Left renal cortex interstitium (tissue), 4 donors: Measurements from ENCODE around the gene RYR3. TPM values are rescaled to one million over a fixed set of nuclear protein-coding genes. Genes with fewer than 3 reads are reported as not detected.

Source experiments
- DNase-seq, 4 donors: peaks; one replicate each; pipeline ENCODE4 v3.0.0-alpha.2; 2013; ENCODE audit warnings: low read depth in 4 of 4, low spot score in 2 of 4, missing footprints in 1 of 4
- polyA plus RNA-seq, 4 donors: library from polyadenylated mRNA; unstranded; fragments of 120-200 nt; gene quantifications; one replicate each; pipeline ENCODE4 v1.2.1, GENCODE V29; 2013; ENCODE audit not compliant: insufficient read length in 4 of 4

The RYR3 gene
- polyA plus RNA-seq, 4 donors: 2.5 to 16.7 (median 10.1) TPM

DNA sequence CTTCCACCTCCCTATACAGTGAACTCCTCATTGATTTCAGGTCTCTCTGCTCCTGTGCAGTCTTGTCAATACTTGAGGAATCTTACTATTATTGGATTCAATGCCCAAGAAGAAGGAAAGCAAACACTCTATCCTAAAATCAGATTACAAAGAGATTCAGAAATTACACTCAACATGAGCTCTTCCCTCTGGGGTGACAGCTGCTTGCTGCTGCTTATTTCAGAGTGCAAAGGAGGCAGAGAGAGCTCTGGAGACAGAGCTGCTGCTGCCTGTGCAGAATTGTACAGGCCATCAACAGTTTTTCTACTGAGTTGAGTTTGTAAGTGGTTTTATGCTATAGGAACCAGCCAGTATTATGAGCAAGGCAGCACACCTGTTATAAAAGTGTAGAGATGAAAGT, 7.1 kb downstream of the RYR3 start:
- no peak for DNase-seq

DNA sequence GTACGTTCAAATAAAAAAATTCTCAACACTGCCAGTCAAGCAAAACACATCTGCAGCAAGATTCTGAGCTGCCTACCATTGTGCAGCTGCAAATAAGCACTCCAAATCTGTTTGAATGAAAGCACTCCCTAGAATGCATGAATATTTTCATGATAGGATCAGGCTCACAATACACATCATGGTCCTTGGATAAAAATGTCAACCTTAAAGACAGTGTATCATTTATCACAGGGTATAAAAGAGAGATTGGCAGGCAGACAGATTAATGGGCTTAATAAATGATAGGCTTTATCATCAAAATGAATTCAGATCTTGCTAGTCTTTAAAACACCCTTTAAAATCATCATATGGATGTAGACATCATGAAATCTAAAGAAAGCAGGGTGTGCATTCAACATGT, 9.2 kb downstream of the RYR3 start:
- DNase-seq: no peak

DNA sequence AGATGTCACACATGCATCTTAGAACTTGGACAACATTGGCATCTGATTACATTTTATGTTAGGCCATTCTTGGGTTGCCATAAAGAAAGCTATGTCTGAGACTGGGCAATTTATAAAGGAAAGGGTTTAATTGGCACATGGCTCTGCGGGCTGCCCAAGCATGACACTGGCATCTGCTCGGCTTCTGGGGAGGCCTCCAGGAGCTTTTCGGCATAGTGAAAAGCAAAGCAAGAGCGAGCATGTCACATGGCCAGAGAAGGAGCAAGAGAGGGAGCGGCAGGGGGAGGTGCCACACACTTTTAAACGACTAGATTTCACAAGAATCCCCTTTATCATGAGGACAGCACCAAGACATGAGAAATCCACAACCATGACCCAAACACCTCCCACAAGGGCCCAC, 11.3 kb downstream of the RYR3 start:
- DNase-seq: no peak

DNA sequence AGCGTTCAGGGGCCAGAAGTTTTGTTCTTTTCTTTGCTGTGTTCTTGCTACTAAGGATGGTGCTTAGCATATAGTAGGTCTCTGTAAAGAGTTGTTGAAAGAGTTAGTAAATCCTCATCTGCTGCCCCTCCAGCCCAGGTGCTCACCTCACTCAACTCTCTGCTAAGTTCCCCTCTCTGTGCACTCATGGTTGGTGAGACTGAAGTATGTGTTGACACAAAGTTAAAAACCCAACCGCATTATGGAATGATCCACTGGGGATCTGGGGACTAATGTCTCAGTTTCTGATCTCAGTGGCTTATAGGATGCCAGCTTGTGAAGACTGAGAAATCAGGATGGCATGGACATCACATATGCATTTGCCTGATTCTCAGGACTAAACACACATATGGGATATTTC, 13.8 kb downstream of the RYR3 start:
- no peak for DNase-seq

DNA sequence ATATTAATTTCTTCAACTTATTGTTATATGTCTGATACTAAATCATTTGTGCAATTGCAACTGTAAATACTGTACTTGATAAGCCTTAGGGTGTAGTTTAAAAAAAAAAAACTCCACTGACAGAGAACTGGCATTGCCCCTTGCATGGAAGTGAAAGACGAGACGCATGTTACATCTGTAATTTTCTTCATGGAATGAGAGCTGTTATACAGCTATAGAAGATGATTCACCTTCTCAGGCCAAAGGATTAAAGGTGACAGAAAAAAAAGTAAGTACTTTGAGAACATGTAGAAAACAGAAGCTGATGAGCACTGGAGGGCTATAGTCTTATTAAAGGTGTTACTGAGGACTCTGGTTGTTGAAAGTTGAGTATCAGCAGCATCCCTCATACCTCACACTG, 16.1 kb downstream of the RYR3 start:
- no peak for DNase-seq

DNA sequence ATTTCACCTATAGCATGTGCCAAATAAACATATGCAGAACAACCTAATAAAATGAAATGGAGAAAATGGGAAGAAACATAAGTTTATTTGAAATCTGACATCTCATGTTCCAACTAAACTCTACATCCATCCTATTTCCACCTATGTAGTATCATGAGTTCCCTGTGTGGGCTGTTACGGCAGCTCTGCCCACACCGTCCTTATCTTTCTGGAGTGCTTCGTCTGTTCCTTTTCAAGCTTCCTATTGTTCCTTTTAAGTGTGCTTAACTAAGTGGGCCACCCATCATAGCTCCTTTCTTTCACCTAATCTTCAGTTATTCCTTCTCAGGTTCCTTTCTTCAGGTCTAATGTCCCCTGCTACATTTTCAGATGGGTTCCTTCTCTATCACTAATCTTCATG, 17.3 kb downstream of the RYR3 start:
- no peak for DNase-seq

DNA sequence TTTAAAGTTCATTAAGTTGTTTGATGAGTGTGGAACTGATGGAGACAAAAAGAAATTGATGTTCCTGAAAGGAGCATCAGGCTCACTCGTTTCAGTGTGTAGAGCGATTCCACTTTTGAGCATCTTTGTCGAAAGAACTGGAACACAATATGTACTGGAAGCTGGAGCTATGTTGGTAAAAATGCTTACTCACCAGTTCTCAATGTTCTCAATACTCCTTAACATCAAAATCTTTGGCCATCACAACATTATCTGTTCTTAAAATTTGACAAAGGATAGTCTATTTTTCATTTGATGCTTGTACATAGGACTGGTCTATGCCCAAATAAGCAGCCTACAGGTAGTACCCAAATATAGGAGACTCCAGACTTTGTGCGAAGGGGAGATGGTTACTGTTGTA, 18.7 kb downstream of the RYR3 start:
- no peak for DNase-seq

DNA sequence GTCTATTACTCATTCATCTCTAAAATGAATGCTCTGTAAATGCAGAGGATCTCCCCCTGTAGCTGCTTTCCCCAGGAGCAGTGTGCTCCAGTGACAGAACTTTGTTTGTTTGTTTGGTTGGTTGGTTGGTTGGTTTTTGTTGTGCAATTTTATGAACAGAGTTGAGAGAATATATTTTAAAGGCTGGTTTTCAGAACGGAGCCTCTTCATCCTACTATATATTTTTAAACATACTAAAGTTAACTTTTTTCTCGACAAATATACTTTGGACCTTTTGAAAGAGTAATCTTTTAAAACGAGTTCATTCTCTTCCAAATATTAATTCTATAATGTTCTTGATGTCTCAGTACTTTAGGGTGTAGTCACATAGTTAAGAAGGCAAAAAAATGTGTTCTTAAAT, 20.2 kb downstream of the RYR3 start:
- no peak for DNase-seq

DNA sequence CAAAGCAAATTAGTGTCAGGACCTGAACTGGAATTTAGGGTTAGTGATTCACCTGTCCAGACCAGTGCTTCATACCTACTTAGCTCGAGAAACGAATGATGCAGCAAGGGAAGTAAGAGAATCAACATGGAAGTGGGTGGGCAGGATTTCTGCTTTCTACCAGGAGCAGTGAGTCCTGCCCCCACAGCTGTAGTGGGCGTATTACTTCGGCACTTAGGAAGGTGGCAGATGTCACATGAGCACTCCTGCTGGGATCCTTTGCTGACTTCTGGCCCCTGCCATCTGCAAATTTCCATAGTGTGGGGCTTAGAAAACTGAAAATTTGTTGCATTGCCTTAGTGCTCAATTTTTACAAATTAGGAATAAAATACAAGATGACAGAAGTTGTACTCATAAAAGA, 31.2 kb downstream of the RYR3 start:
- no peak for DNase-seq

DNA sequence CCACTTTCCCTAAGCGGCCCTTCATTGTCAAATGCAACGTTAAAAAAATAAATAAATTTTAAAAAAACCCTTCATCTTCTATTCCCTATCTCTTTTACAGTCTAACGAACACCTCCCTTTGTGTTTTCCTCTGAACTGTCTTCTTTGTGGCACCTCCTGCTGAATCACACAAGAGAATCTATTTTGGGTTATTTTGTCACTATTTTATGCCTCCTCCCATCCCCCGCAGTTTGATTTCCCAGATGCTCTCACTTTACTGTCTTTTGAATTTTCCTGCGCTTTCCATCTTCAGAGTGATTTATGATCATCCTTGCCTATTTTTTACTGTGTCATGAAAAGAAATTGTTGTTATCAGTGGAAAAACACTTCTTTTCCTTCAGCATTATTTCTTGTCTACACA, 32.5 kb downstream of the RYR3 start:
- no peak for DNase-seq

DNA sequence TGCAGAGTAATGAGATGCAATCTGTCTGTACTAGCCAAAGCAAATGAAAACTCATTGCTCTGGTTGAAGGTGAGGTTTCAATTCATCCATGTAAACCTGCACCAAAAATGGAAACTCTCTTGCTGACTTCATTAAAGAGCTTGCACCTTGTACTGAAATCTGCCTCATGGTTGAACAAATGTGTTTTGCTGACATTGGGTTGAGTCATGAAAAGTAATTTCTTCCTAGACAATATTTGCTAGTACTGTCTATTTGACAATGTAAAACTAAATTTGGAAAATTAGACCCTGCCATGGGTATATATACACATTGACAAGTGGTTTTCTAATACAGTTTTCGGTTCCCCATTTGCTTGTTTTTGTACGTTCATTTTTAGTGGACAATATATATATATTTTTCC, 33.3 kb downstream of the RYR3 start:
- DNase-seq: no peak

DNA sequence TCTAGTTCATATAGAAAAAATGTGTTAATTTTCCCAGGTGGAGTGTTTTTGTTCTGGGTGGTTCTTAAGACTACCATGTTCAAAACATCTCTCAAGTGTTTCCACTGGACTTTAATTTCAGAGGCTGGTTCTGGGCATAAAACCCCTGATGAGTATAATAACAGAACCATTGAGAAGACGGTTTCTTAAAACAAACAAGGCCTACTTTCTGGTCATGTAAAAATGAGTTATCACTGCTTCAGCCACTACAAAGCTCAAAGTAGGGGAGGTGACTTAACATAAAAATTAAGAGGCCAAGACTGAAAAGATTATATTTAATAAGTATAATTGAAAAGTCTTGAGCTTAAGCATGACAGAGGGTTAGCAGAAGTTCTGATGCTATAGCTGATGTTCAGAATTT, 33.8 kb downstream of the RYR3 start:
- DNase-seq: no peak

DNA sequence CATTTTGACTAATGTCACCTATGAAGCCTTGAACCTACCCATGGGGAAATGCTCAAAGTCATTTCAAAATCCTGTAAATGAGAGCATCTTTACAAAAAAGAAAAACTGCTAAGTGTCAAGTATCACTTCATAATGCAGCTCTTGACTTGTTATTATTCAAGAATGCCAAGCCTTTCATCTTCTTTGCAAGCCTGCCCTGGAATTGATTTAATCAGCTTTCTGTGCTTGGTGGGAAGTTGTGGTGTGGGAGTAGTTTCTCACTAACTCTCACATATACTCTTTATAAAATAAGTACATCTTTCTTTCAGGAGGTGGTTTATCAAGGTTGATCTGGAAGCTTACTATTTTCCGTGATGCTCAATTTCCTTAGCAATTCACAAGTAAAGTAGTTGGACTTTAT, 43.6 kb downstream of the RYR3 start:
- no peak for DNase-seq

DNA sequence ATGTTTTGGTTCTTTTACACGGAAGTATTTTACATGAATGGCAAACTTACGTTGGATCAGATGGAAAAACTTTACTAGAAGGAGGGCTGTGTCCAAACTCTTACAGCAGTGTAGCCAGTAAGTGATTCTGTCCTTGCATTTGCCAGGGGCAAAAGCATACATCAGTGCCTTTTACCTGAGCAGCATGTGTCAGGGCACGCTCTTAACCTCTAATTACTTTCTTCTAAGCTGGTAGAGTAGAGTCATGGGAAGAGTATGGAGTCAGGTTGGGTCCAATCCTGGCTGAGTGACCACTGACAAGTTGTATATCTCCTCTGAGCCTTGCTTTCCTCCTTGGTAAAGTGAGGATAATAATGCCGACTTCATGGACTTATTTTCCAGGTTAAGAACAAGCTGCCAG, 47.1 kb downstream of the RYR3 start:
- no peak for DNase-seq

DNA sequence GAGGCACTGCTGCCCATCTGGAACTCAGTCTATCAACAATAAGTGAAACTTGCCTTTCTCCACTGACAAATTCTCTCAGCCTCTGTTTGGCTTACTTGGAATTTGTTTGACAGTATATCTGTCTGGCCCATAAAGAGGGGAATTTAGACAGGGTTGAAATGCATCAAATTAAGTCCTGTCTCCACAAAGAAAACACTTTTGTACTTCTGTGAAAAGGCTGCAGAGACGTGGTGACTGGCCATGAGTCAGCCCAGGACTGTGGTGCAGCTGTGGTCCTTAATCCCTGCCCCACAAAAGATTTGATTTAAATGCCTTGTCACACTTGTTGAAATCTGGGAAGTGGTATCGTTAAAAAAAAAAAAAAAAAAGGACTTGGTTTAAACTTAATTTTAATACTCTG, 47.5 kb downstream of the RYR3 start:
- no peak for DNase-seq

DNA sequence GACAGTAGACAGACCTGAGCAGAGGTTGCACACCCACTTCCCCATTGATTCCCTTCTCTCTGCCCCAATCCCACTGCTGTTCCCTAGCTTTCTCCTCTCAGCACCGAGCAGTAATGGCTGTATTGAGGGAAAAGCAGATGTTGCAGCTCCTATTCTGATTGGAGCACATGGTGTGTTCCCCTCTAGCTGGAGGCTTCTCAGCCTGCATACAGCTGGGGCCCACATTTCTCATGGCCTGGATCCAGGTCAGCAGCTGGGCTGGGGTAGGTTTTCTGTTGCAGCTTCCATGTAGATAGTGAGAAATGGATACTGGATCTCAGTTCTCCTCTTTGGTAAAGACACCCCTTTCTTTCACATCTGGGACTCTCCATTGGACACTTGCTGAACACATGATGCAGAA, 50.1 kb downstream of the RYR3 start:
- DNase-seq: peak in 2 of 4 donors; percentile 8 to 13

DNA sequence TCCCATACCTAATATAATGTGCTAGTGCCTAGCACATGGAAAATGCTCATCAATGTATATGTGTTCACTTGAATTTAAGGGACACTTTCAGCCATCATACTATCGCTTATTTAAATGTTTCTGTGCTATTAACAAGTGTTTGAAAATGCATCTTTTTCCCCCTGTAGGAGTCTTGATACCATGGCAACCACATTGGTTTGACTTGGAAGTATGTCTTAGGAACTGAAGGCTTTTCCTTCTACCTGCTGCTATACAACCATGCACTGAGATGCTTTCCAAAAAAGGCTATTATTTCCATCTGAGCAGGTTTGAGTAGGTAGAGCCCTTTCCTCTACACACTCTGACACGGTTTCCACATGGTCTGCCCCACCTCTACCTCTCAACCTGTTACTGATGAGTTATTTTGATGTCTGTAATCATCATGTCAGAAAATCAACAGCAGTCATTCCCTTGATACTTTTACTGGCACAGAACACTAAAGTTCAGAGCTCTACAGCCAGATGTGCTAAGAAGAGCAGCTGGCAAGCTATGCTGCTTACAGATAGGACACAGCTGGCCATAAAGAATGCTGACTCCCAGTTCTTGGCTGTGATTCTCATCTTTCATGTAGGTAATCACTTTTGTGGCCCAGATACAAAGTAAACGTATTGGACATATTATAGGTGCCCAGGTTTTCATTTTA, 59.3 kb downstream of the RYR3 start:
- no peak for DNase-seq

DNA sequence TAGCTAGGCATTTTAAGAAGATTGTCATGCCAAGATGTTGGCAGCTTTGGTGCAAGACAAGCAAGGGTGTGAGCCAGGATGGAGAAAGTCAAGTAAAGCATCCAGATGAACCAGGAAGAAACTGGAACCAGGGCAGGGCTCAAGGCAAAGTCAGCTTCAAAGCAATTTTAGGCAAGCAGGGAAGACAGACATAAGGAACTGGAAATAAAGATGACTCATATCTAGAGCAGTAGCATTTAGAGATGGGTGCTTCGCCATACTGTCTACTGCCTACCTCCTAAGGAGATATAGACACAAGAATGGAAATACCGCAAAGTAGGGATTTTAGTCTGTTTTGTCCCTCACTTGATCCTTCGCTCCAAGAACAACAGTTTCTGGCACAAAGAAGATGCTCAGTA, 59.9 kb downstream of the RYR3 start:
- DNase-seq: no peak

DNA sequence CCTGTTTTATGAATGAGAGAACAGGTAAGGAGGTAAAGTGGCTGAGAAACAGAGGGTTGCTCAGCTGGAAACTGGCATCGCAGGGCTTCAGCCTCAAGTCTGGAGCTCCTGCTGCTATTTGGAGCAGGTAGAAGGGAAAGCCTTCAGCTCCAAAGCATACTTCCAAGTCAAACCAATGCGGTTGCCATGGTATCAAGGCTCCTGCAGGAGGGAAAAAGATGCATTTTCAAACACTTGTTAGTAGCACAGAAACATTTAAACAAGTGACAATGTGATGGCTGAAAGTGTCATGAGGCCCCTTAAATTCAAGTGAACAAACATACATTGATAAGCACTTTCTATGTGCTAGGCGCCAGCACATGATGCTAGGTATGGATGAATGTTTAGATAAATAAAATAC, 60.4 kb downstream of the RYR3 start:
- no peak for DNase-seq

DNA sequence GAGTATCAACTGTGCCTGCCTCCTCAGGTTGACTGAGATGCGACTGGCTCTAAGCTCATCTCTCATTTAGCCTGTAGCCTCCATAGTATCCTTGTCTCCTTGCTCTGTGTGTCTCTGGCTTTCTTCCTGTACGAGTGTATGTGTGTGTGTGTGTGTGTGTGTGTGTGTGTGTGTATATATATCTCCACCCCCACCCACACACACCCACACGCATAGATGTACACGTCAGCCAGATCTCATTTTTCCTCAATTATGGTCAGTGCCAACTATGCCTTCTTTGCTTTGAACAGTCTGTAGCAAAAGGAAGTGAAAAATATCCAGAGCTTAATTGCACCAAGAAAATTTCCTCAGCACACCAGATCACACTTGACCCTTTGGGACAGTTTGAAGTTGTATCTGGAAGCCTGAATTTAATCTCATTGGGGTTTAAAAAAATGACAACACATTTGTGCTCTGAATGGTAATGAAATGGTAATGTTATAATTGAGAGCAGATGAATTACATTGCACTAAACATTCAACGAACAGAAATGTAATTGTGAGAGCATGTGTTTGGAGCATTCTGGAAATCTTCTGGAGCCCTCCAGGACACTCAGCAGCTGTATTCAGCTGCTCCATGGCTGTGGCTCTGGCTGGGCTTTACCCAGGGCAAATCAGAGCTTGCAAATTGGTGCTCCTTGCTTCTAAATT, 63.6 kb downstream of the RYR3 start:
- no peak for DNase-seq

DNA sequence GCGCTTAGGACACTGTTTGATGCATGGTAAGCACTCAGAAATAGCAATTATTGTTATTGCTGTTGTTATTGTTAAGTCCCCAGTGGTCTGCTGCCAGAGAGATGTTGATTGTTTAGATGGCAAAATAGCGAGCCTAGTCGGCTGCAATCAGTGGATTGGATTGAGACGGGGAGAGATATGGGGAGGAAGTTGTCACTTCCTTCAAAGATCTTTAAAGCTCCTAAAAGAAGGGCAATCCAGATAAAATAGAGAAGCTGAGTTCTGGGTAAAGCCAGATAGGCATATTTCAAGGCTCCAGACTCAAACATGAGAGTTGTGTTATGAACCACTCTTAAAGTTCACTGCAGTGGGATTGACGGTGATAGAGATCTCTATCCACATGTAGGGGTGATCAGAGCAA, 64.5 kb downstream of the RYR3 start:
- DNase-seq: no peak

DNA sequence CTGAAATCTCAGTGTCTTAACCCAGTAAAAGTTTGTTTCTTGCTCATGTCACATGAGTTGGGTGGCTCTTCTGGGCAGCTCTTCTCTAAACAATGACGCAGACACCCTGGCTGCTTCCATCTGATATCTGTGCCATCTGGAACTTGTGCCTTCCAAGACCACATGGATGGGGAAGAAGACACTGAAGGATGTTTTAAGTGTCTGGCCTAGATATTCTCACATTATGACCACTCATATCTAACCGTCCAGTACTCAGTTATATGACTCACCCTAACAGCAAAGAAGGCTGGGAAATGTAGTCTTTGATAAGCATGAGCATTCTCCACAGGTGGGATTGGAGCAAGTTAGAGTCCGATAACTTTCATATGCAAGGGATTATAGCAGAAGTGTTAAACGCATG, 66.4 kb downstream of the RYR3 start:
- no peak for DNase-seq
